ENCODE measurements around the gene NEDD4L.

NEDD4L gene

DNA sequence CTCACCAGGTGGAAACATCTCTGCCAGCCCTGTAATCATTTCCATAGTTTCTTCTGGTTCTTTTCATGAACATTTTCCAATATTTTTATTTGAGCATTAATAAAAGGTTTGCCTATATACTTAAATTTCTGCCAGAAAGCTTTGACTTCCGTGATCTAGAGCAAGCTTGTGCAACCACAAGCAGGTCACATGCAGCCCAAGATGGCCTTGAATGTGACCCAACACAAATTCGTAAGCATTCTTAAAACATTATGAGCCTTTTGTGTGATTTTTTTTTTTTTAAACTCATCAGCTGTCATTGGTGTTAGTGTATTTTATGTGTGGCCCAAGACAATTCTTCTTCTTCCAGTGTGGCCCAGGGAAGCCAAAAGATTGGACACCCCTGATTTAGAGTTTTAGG lies 51.6 kb downstream of the NEDD4L start:
- no peak for DNase-seq (ENCODE audit: low spot score)

DNA sequence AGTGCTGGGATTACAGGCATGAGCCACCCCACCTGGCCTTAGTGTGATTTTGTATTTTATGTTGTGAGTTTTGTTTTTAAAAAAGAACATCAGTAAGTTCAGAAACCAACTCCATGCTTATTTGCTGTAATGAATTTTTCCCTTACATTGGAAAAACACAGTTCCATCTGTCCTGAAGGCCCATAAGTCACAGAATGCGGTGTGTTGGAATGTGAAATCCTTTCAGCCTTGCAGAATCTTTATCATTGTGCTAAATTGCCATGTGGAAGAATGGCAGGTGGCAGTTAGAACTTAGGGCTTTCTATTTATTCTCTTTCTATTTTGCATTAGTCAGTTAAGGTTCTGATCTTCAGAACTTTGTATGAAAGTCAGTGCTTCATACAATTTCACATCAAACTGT lies 52.6 kb downstream of the NEDD4L start:
- no peak for DNase-seq (ENCODE audit: low spot score)

DNA sequence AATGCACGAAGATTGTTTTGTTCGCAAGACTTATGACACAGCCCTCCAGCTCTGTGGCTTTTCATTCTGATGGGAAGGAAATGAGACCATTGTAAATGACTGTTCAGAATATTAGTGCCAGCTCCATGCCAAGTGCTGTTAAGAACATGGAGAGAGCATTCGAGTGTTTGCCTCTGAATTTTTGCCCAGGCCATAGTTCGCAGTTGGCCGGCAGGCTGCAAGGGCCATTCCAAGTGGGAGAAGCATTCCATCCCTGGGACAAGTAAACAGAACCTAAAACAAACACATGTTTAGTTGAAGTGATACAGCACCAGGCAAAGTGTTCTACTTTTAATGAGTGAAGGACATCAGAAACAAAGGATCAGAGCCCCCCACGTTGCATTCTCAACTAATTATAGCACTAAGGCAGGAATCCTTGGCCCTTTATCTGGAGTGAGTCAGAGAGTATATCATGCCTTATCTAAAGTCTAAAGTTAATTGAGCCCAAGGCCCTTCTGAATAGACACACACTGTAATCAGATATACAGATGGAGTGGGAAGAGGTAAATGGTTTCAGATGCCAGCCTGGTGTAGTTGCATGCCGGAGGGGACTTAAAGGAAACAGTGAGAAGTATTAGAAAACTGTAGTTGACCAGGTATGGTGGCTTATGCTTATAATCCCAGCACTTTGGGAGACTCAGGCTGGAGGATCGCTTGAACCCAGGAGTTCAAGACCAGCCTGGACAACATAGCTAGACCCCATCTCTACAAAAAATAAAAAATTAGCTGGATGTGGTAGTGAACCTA lies 53.3 kb downstream of the NEDD4L start:
- DNase-seq (ENCODE audit: low spot score): no peak

DNA sequence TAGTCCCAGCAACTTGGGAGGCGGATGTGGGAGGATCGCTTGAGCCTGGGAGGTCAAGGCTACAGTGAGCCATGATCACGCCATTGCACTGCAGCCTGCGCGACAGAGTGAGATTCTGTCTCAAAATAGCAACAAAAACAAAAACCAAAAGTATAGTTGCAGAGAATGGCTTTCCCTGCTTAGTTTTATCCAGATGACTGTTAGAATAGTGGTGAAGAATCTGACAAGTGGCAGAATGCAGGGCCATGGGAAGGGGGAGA lies 53.8 kb downstream of the NEDD4L start:
- DNase-seq (ENCODE audit: low spot score): no peak

DNA sequence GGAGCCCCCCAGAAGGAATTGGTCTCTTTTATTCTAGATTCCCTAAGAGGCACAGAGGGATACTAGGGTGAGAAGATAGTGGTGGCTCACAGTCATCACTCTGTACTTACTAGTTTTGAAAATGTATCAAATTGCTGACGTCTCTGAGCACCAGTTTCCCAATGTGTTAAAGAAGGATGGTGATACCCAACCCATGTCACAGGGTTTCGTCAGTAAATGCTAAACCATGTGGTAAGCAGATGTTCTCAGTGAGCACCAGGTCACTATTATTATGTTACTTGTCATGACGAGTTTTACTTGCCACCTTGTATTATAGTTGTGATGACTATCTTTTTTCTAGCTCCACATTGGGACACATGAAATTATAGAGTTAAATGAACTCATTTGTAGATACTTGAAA lies 54.7 kb downstream of the NEDD4L start:
- no peak for DNase-seq (ENCODE audit: low spot score)

DNA sequence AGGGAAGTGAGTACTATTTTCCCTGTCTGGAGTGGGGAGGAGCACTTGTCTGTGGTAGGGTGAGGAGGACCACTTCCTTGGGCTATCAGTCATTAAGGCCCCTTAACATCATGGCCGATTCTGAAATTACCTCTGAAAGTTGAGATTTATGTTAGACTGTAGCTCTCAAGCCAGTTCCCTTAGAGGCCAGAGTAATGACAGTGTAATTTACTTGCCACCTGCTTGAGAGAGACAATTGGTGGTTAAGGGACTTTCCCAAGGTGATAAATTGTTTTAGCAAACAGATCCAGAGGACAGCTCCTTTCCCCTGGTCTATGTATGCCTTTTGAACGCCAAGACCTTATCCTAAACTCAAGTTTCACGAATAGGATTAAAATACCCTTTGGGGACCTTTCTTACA lies 56.1 kb downstream of the NEDD4L start:
- no peak for DNase-seq (ENCODE audit: low spot score)

DNA sequence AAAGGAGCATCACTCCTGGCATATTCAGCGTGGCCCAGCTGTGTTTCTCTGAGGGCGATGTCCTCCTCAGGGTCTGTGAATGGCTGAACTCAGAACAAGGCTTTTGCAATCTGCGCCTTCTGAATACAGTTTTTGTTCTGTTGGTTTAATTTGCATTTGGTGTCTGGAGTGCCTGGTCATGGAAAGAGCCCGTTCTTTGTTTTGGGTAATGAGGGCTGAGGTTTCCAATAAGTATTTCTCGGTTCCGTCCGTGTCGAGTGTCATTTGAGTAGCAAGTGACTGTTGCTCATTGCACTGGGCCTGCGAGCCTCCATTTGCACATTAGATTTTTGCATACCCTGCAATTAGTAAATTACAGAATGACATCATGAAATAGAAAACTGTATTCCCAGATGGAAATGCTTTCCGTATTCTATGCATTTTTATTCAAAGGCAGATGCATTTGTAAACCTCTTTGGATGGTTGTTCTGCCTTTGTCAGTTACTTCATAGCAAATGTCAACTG lies 57.3 kb downstream of the NEDD4L start:
- DNase-seq (ENCODE audit: low spot score): no peak

DNA sequence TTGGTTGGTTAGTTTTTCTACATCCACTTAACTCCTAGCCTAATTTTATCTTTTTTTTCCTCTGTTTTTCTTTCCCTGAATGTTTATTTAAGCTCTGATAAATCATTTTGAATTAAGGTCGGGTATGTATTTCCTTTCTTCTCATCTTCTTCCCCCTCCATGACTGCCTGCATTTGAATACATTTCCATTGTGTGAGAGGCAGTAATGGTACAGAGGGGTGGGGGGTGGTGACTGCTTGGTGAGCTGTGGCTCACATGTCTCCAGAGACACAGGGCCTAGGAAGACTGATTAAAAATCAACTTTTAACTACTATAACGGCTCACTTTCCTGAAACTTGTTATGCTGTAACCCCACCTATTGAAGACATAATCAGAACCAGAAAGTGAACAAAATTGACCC lies 58.0 kb downstream of the NEDD4L start:
- no peak for DNase-seq (ENCODE audit: low spot score)

DNA sequence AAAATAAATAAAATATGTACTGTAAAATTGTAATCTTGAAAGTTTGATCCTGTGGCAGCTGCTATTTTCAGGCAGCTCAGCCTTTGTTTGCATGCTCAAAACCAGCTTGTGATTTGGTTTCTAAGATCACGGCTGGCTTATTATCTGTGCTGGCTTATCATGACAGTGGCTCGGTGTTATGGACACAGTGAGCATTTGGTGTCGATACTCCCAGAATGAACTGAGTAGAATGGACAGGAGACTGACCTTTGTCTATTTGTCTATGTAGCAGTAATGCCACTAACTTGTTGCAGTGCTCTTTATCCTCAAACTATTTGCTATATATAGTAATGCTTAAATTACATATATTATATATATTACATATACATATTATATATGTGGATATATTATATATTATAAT lies 58.8 kb downstream of the NEDD4L start:
- no peak for DNase-seq (ENCODE audit: low spot score)

DNA sequence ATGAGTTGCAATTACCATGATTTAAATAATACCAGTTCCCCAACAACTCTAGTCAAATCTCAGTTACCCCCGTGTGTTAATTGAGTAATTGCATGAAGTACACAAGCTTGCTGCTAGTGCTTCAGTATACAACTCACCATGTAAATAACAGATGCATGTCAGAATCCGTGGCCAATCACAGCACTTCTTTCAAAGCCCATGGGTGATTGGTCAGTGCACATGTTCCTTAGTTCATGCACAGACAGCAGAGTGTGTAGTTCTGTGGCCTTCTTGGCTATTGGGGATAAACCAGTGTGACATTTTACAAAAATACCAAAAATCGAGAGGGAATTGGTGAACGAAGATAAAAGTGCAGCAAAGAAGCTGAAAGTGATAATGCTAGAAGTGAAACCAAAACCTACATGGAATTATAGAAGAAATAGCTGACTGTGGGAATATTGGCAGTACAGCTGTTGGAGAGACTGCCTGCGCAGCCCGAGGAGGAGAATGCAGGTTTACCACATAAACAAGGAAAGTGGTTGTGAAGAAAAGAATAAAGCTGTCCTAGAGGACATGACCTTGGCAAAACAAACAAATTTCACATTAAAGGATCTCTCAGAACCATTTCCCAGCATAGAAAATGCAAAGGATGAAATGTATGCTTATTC lies 59.4 kb downstream of the NEDD4L start:
- DNase-seq (ENCODE audit: low spot score): no peak

DNA sequence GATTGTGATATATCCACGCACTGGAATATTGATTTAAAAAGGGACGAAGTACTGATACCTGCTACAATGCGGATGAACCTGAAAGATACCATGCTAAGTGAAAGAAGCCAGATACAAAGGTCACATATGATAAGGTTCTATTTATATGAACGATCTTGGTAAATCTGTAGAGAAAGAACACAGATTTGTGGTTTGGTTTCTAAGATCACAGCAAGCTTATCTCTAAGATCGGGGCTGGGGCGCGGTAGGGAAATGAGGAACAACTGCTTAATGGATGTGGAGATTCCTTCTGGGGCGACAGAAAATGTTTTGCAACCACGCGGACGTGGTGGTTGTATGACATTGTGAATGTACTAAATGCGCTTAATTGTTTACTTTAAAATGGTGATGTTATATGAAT lies 60.1 kb downstream of the NEDD4L start:
- DNase-seq (ENCODE audit: low spot score): no peak

DNA sequence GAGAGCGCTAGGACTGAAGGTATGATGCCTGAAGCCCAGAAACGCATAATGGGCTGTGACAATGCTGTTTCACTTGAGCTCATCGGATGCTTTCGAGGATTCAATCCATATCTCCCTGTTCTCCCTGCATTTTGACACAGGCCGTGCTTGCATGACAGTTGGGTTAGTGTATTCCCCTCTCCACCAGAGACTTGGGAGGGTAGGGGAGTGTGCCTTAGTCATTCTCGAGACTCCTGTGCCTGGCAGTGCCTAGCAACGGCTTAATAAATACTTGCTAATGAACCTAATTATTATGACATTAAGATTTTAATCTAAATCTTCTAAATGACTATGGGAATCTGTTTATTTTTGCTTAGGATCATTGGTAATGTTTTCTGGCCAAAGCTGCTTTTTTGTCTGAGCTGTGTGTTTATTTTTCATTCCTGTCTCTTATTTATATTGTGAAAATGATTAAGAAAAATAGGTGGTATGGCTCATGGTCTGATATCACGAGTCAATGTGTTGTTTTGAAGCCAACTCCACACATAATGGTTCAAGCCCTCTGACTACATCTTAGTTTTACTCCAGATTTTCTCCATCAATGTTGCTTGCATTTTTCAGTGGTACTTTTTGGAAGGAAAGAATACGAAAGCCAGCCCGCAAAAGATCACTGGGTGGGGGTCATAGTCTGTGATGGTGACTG lies 61.3 kb downstream of the NEDD4L start:
- DNase-seq (ENCODE audit: low spot score): no peak

DNA sequence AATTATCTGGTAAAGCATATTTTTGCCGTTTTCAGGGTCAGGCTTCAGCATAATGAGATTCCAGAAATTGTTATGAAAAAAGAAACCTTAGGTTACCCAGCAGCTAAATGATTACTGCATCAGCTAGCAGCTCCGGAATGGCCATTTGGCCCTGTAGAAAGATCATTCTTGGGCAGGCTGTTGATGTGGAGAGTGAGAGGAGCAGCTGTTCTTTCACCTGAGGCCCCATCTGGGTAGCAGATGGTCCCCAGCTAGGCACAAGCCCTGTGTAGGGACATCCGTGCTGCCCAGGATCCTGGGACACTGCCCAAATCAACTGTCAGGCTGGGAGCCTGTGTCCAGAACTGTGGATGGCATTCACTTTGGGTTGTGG lies 61.8 kb downstream of the NEDD4L start:
- no peak for DNase-seq (ENCODE audit: low spot score)

DNA sequence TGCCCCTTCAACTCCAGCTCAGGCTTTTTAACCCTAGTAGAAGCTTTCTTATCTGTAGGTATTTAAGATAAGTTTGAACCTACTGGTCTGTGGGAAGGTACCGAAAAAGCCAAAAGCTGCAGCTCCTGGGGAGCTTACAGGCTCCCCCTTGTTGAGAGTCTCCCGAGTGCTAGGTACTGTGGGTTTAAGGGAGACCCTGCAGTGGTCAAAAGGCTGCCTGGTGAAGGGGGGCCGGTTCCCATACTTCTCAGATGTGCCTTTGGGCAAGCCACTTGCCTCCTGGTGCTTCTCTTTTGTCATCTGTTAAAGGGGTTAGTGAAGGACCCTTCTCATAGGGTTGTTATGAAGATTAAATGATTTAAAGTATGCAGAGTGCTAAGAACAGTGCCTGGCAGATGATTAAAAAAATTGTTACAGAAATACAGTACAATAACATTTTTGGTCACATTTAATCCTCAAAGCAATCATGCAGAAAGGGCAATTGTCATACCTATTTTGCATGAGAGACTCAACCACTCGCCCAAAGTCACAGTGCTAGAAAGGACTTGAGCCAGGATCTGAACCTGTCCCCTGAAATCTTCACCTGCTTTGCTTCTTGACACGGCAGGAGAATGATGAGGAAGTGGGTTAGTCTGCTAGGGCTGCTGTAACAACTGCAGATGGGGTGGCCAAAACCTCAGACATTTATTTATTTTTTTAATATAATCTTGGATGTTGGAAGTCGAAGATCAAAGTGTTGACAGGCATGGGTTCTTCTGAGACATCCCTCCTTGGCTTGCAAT lies 62.5 kb downstream of the NEDD4L start:
- DNase-seq (ENCODE audit: low spot score): no peak

DNA sequence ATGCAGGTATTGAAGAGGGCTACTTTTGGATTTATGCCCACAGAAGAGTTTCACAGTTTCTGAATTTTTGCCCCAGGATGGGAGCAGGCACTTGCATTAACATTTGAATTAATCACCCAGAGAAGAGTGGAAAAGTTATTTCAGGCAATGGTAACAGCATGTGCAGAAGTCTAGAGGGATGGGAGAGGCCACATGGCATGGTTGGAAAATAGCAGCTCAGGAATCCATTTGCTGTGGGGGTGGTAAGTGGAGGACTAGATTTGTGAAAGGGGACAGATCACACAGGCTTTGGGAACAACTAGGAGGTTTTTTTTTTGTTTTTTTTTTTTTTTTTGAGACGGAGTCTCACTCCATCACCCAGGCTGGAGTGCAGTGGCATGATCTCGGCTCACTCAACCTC lies 65.2 kb downstream of the NEDD4L start:
- DNase-seq (ENCODE audit: low spot score): no peak

DNA sequence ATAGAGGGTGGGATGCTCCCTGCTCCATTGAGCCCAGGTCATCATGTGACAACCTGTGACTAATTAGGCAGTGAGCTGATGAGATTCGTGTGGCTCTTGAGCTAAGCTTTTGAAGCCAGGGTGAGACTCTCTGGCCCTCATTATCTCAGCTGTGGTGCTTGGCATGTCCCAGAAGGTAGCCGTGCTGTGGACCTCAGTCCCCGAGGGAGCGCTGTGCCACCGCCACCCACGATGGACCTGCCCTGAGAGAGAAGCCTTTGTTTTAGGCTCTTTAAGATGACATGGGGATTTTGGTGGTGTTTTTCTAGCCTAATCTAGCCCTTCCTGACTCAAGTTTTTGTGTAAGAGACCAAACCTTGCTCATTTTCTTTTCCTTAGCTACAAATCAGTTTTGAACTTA lies 66.4 kb downstream of the NEDD4L start:
- DNase-seq (ENCODE audit: low spot score): no peak

DNA sequence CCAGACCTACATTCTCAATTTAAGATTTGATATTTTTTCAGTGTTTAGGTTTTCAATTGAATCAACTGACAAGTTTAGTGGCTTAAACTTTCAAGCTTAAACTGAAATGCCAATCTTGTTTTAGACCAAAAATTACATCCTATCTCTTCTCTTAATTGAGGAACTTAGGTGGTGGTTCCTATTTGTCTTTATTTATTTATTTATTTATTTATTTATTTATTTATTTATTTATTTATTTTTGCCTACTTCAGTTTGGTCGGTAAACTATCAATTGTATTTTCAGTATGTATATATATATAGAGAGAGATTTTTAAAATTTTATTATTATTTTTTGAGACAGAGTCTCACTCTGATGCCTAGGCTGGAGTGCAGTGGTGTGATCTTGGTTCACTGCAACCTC lies 68.1 kb downstream of the NEDD4L start:
- no peak for DNase-seq (ENCODE audit: low spot score)

DNA sequence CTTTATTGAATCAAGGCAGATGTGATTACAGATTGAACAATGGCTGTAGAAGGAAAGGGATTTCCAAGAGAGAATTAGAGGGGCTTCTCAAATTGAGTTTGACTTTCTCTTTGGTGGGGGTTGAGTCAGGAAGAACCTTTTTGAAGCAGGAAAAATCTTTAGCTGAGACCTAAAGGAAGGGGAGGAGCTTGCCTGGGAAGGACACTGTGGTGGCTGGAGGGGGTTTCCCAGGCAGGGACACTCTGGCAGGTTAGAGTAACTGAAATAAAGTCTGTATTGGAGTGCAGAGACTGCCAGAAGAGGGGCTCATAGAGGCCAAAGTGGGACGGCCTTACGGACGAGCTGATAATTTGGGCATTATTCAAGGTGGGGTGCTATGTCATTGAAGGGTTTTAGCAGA lies 69.3 kb downstream of the NEDD4L start:
- DNase-seq (ENCODE audit: low spot score): no peak

DNA sequence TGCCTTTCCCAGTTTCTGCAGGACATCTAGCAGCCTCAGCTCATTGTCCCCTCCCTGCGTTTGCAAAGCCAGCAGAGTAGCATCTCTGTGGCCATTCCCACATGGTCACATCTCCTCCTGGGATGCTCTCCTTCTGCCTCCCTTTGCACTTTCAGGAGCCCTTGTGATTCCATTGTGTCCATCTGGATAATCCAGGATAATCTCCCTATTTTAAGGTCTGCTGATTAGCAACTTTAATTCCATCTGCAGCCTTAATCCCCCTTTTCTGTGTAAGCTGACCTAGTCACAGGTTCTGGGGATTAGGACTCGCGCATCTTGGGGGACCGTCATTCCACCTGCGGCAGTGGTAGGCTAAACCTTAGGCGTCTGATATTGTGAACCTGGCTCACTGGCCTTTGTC lies 70.7 kb downstream of the NEDD4L start:
- DNase-seq (ENCODE audit: low spot score): no peak

DNA sequence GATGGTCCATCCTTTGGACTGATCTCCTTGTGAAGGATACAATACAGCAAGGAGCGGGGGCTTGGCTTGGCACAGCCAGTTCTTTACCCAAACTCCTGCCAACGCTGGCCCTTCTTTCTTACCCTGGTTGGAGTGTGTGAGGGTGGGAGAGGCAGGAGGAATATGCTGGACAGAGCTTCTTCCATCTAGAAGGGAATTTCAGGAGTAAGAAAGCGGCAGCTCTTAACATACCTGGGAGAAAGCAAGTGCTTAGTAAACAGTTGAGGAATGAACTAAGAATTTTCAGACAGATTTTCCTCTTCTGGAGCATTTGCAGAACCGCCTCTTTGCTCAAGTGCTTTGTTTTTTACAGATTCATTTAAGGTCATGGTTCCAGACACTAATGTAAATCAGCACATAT lies 72.8 kb downstream of the NEDD4L start:
- no peak for DNase-seq (ENCODE audit: low spot score)

DNA sequence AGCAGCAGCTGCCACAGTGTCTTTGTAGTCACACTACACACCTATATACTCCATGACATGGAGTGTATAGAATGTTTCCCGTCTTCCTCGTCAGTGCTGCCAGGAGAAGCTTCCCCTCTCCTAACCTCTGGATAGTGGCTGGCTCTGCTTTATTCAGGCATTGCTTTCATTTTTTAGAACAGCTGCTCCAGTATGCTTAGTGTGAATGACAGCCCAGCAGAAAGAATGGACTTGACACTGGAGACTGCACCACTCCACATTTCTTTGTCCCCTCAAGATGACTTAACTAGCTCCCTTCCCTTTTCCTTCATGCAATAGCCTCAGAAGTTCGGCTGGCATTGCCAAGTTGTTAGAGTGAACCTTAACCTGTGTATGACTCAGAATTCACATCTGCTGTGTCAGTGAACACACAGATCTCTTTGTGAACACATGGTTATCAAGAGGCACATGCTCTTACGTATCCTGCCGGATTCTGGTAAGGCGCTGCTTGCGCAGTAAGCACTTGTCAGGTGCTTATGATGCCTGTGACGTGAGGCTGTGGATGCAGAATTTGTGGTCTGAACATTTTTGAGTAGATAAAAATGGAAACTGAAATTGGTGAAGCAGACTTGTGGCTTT lies 73.9 kb downstream of the NEDD4L start:
- DNase-seq (ENCODE audit: low spot score): no peak

DNA sequence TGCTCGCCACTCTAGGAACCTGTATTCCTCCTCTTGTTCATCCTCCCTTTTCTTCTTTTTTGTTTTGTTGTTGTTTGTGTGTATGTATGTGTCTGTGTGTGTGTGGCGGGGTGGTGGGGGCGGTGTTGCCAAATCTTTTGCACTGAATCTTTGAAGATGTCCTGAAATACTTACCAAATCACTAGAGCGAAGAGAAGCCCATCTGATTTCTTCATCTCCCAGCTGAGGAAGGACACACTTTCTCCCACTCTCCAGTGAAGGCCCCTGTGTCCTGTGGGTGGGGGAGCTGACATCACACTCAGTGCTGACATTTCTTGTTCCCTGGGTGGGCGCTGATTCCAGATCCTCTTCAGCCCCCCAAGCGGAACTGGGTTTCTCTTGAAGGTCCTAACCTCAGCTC lies 74.5 kb downstream of the NEDD4L start:
- no peak for DNase-seq (ENCODE audit: low spot score)
